T-cell (primary cell): Measurements from ENCODE around the gene SLC8A3. TPM values are rescaled to one million over a fixed set of nuclear protein-coding genes. Genes with fewer than 3 reads are reported as not detected.
A peak's percentile ranks its signal among the peaks of the same experiment; 100 is the strongest.

Experiments used
- ATAC-seq, 4 experiments: fragments of 200-7000 bp in 3 of 4; fragments of 150-1000 bp in 1 of 4; cut with Tn5 transposase; replicated peaks in 1 of 4; 1 replicate in 3 of 4; 2 replicates in 1 of 4; pipeline ENCODE4 v1.10.0; 2021; ENCODE audit warnings: moderate library complexity in 3 of 4, mild to moderate bottlenecking in 2 of 4, moderate number of reproducible peaks in 1 of 4
- CTCF ChIA-PET, 2 donors: fragments of 300-600 bp; sonication (Branson Sonifier 250); formaldehyde crosslinking; loops; one replicate each; lab custom pipeline; 2022; ENCODE audit warnings: antibody characterized with exemption in 2 of 2; lab: Charles Lee
- POLR2A ChIA-PET, 2 donors: fragments of 300-600 bp; sonication (Branson Sonifier 250); formaldehyde crosslinking; loops; one replicate each; lab custom pipeline; 2022; ENCODE audit warnings: antibody characterized with exemption in 2 of 2; lab: Charles Lee
- DNase-seq, 35 experiments: peaks; one replicate each; pipeline versions ENCODE4 v3.0.0 to v3.0.0-alpha.2; 2013 to 2023
- H3K27ac ChIP-seq: one replicate; pipeline ENCODE4 v1.5.1; 2013; ENCODE audit warnings: low read length
- H3K27me3 ChIP-seq, 2 experiments: replicated peaks in 1 of 2; 1 replicate in 1 of 2; 2 replicates in 1 of 2; pipeline versions ENCODE4 v1.6.1 to v1.7.0; 2013; ENCODE audit warnings: low read length in 1 of 2, mixed read lengths in 1 of 2; ENCODE audit not compliant: control insufficient read depth in 2 of 2, insufficient read depth in 2 of 2; ENCODE audit errors: extremely low read depth in 1 of 2
- H3K36me3 ChIP-seq, 2 donors: 1 replicate in 1 of 2; 2 replicates in 1 of 2; pipeline versions ENCODE4 v1.6.1 to v1.7.0; 2013; ENCODE audit warnings: low read length in 1 of 2; ENCODE audit not compliant: control insufficient read depth in 2 of 2, insufficient read depth in 1 of 2; ENCODE audit errors: extremely low read depth in 1 of 2
- H3K4me1 ChIP-seq, 2 experiments: 1 replicate in 1 of 2; 2 replicates in 1 of 2; pipeline versions ENCODE4 v1.6.1 to v1.7.0; 2013; ENCODE audit warnings: low read length in 2 of 2, mixed read lengths in 1 of 2; ENCODE audit not compliant: insufficient read depth in 2 of 2, control insufficient read depth in 1 of 2; ENCODE audit errors: extremely low read depth in 1 of 2
- H3K4me3 ChIP-seq, 2 donors: 1 replicate in 1 of 2; 2 replicates in 1 of 2; pipeline versions ENCODE4 v1.5.1 to v1.7.0; 2013; ENCODE audit warnings: mild to moderate bottlenecking in 2 of 2, low read length in 1 of 2, moderate library complexity in 1 of 2; ENCODE audit not compliant: control insufficient read depth in 1 of 2; ENCODE audit errors: extremely low read depth in 1 of 2
- H3K9me3 ChIP-seq: 2 replicates; pipeline ENCODE4 v1.7.0; 2013
- H3K27ac Mint-ChIP-seq, 2 donors: one replicate each; pipeline ENCODE4 v1.8.0; 2020 to 2021; ENCODE audit warnings: mild to moderate bottlenecking in 2 of 2, mixed read lengths in 2 of 2
- H3K27me3 Mint-ChIP-seq, 2 donors: one replicate each; pipeline ENCODE4 v1.8.0; 2021 to 2022; ENCODE audit warnings: mixed read lengths in 2 of 2
- H3K36me3 Mint-ChIP-seq: one replicate; pipeline ENCODE4 v1.8.0; 2021; ENCODE audit warnings: mixed read lengths
- H3K4me1 Mint-ChIP-seq, 3 donors: one replicate each; pipeline ENCODE4 v1.8.0; 2020 to 2022; ENCODE audit warnings: mixed read lengths in 3 of 3, mild to moderate bottlenecking in 1 of 3
- H3K4me3 Mint-ChIP-seq, 3 donors: one replicate each; pipeline ENCODE4 v1.8.0; 2020 to 2022; ENCODE audit warnings: mild to moderate bottlenecking in 3 of 3, mixed read lengths in 3 of 3, moderate library complexity in 3 of 3
- H3K9me3 Mint-ChIP-seq, 3 donors: one replicate each; pipeline ENCODE4 v1.8.0; 2020 to 2022; ENCODE audit warnings: mixed read lengths in 3 of 3
- WGBS: methylation state at CpG from one replicate; pipeline ENCODE4 v1.1.5; 2013; ENCODE audit warnings: missing lambda C conversion rate; ENCODE audit not compliant: insufficient coverage; 5-methylcytosine and 5-hydroxymethylcytosine counted together
- total RNA-seq, 35 experiments: library from RNA in 6 of 35; stranded (reverse) in 6 of 35; fragments of 120-200 nt in 1 of 35; gene quantifications; one replicate each; pipeline versions ENCODE4 v1.2.1 to v1.2.4 and lab custom pipeline; 2013 to 2026

SLC8A3 gene
- total RNA-seq, 5 donors from 2014 or later (not counting 1 experiment from before 2014, with no cell fraction given), result 0.06 to 0.21 (median 0.10) TPM; not detected in 2

- CTCF ChIA-PET, result no interaction called here
- peaks cover 9 to 19% (median 12%) of the 10 kb centered on the region in 3 donors for H3K4me1 Mint-ChIP-seq
- Histone ChIP-seq H3K4me3 (peak overlapping the region in 1 of 2 donors; percentile 10), H3K36me3 (no peaks in the 10 kb centered on the region), H3K27ac (no peak overlapping the region), H3K4me1 (peaks cover 0 to 6% of the 10 kb centered on the region in 2 experiments), H3K27me3 (peaks cover 0 to 26% of the 10 kb centered on the region in 2 experiments), H3K9me3 (no peaks in the 10 kb centered on the region)
- H3K9me3 Mint-ChIP-seq, result no peaks in the 10 kb centered on the region
- H3K27ac Mint-ChIP-seq, result no peak overlapping the region
- peaks cover 11 to 17% of the 10 kb centered on the region in 2 donors for H3K27me3 Mint-ChIP-seq
- ATAC-seq (no peak), DNase-seq (peak in 1 of 35 experiments; percentile 3)
- peak overlapping the region in 1 of 3 donors; percentile 2 for H3K4me3 Mint-ChIP-seq
- no peaks in the 10 kb centered on the region for H3K36me3 Mint-ChIP-seq
- POLR2A ChIA-PET, result no interaction called here
- 29% methylated on average over 8 of the region's 9 CpGs for WGBS
Observed at GRCh38 chr14:70018713-70019211, 170.0 kb downstream of the SLC8A3 start.

DNA sequence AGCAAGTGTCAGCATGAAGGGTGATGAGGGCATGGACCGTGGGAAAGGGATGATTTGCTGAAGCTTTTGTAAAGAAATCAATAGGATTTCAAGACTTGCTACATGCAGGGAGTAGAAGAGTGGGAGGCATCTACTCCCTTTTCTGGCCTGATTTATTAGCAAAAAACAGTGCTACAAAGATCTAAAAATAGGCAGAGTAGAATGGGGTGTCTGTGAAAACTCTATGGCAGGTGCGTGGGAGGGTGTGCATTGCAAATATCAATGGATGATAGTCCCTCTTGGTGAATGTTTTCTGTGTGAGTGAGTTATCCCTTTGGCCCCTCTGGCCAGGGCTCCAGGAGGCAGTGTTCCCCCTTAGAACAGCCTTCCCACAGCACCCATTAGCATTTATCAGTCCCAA is 170.5 kb downstream of the SLC8A3 start:
- ATAC-seq, result no peak

GRCh38 chr14:70014406-70015095 is 174.2 kb downstream of the SLC8A3 start:
- H3K9me3 Mint-ChIP-seq, result no peaks in the 10 kb centered on the region
- H3K4me3 Mint-ChIP-seq, result no peak overlapping the region
- H3K4me1 ChIP-seq, result peaks cover 0 to 6% of the 10 kb centered on the region in 2 experiments
- H3K27ac Mint-ChIP-seq, result no peak overlapping the region
- peaks cover 9 to 19% (median 12%) of the 10 kb centered on the region in 3 donors for H3K4me1 Mint-ChIP-seq
- no peaks in the 10 kb centered on the region for H3K9me3 ChIP-seq
- DNase-seq (no peak), ATAC-seq (no peak)
- H3K36me3 Mint-ChIP-seq, result no peaks in the 10 kb centered on the region
- H3K27me3 Mint-ChIP-seq, result peaks cover 11 to 12% of the 10 kb centered on the region in 2 donors
- no peaks in the 10 kb centered on the region for H3K36me3 ChIP-seq
- WGBS, result 77% methylated on average over 5 of the region's 7 CpGs
- peaks cover 0 to 17% of the 10 kb centered on the region in 2 experiments for H3K27me3 ChIP-seq
- no peak overlapping the region for H3K4me3 ChIP-seq
- no peak overlapping the region for H3K27ac ChIP-seq
- CTCF ChIA-PET, result no interaction called here
- POLR2A ChIA-PET, result no interaction called here

More for the DNA sequence above, 170.5 kb downstream of the SLC8A3 start:
- H3K9me3 ChIP-seq, result no peaks in the 10 kb centered on the region
- Mint-ChIP-seq H3K9me3 (no peaks in the 10 kb centered on the region), H3K27ac (no peak overlapping the region), H3K36me3 (no peaks in the 10 kb centered on the region), H3K4me1 (peaks cover 9 to 19% (median 12%) of the 10 kb centered on the region in 3 donors), H3K4me3 (peak overlapping the region in 1 of 3 donors; percentile 2), H3K27me3 (peaks cover 11 to 17% of the 10 kb centered on the region in 2 donors)
- H3K4me1 ChIP-seq, result peaks cover 0 to 6% of the 10 kb centered on the region in 2 experiments
- no peak overlapping the region for H3K27ac ChIP-seq
- no peak overlapping the region for H3K4me3 ChIP-seq
- no peak for DNase-seq
- CTCF ChIA-PET, result no interaction called here
- POLR2A ChIA-PET, result no interaction called here
- H3K27me3 ChIP-seq, result peaks cover 0 to 27% of the 10 kb centered on the region in 2 experiments
- no peaks in the 10 kb centered on the region for H3K36me3 ChIP-seq
- 83% methylated on average over 1 of the region's 2 CpGs for WGBS

DNA sequence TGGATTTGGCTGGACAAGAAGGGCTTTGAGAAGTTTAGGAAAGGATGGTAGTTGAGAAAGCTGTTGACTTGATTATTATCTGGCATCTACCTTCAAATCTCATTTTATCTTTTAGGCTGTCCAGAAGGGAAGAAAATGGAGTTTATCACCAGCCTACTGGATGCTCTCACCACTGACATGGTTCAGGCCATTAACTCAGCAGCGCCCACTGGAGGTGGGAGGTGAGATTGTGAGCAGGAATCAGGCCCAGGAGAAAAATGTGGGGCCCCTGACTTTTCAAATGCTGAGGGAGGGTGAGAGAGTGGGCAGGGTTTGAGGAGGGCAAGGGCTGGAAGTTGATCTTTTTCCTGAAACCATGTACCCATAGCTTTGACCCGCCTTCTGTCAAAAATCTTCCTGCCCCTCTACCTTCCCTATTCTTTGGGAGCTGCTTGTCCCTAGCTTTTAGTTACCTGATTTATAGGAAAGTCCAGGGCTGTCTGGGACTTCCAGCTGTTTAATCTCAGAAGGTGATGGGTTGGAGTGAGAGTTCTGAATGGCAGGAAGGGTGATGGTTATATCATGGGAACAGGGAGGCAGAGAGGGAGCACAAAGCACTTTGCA is 175.4 kb downstream of the SLC8A3 start:
- H3K27me3 ChIP-seq, result peaks cover 0 to 12% of the 10 kb centered on the region in 2 experiments
- Mint-ChIP-seq H3K9me3 (no peaks in the 10 kb centered on the region), H3K27ac (no peak overlapping the region), H3K4me3 (no peak overlapping the region), H3K36me3 (no peaks in the 10 kb centered on the region), H3K27me3 (peaks cover 11 to 12% of the 10 kb centered on the region in 2 donors), H3K4me1 (peaks cover 1 to 9% (median 5%) of the 10 kb centered on the region in 3 donors)
- 50% methylated on average over 1 of the region's 2 CpGs for WGBS
- POLR2A ChIA-PET, result no interaction called here
- CTCF ChIA-PET, result no interaction called here
- H3K27ac ChIP-seq, result no peak overlapping the region
- no peaks in the 10 kb centered on the region for H3K4me1 ChIP-seq
- no peaks in the 10 kb centered on the region for H3K9me3 ChIP-seq
- ATAC-seq (no peak), DNase-seq (peak in 3 of 35 experiments; percentile 9 to 11 (median 10))
- no peak overlapping the region for H3K4me3 ChIP-seq
- no peaks in the 10 kb centered on the region for H3K36me3 ChIP-seq

GRCh38 chr14:70011708-70012107 is 177.0 kb downstream of the SLC8A3 start:
- no peak for DNase-seq
- Histone ChIP-seq H3K4me3 (no peak overlapping the region), H3K4me1 (no peaks in the 10 kb centered on the region), H3K9me3 (no peaks in the 10 kb centered on the region), H3K36me3 (no peaks in the 10 kb centered on the region), H3K27me3 (peaks cover 0 to 9% of the 10 kb centered on the region in 2 experiments), H3K27ac (no peak overlapping the region)
- ChIA-PET CTCF (interaction anchor here in 1 of 2 donors (0.6 kb wide), 1 partner anchor 977 kb away, joined by 5 read pairs; no protein-coding TSS in a partner anchor), POLR2A (interaction anchor here in 1 of 2 donors (0.6 kb wide), 1 partner anchor 165 kb away, joined by 6 read pairs; no protein-coding TSS in a partner anchor)
- Mint-ChIP-seq H3K36me3 (no peaks in the 10 kb centered on the region), H3K4me1 (no peaks in the 10 kb centered on the region), H3K9me3 (no peaks in the 10 kb centered on the region), H3K27ac (no peak overlapping the region), H3K27me3 (peaks cover 12 to 14% of the 10 kb centered on the region in 2 donors), H3K4me3 (no peak overlapping the region)
- WGBS, result 91% methylated on average over 5 of the region's 7 CpGs
- ATAC-seq, result no peak

- no peak for ATAC-seq
- H3K9me3 Mint-ChIP-seq, result no peaks in the 10 kb centered on the region
- ChIA-PET POLR2A (interaction anchor here in 1 of 2 donors (0.6 kb wide), 1 partner anchor 166 kb away, joined by 6 read pairs; no protein-coding TSS in a partner anchor), CTCF (interaction anchor here in 1 of 2 donors (0.6 kb wide), 1 partner anchor 978 kb away, joined by 5 read pairs; no protein-coding TSS in a partner anchor)
- no peaks in the 10 kb centered on the region for H3K4me1 Mint-ChIP-seq
- H3K27ac Mint-ChIP-seq, result no peak overlapping the region
- DNase-seq, result no peak
- 100% methylated on average over 1 of the region's 6 CpGs for WGBS
- H3K27me3 Mint-ChIP-seq, result peaks cover 8 to 14% of the 10 kb centered on the region in 2 donors
- H3K27ac ChIP-seq, result no peak overlapping the region
- peaks cover 0 to 9% of the 10 kb centered on the region in 2 experiments for H3K27me3 ChIP-seq
- no peaks in the 10 kb centered on the region for H3K4me1 ChIP-seq
- no peaks in the 10 kb centered on the region for H3K36me3 ChIP-seq
- H3K36me3 Mint-ChIP-seq, result no peaks in the 10 kb centered on the region
- H3K4me3 Mint-ChIP-seq, result no peak overlapping the region
- H3K9me3 ChIP-seq, result no peaks in the 10 kb centered on the region
- no peak overlapping the region for H3K4me3 ChIP-seq
Observed at GRCh38 chr14:70011098-70011497, 177.7 kb downstream of the SLC8A3 start.
